ENCODE results near the gene BBS1.
"Not testable (repeated sequence)": the region's sequence is repeated elsewhere in the genome, so short reads cannot be mapped to it uniquely, and the experiment has no call there.

Gene BBS1

DNA sequence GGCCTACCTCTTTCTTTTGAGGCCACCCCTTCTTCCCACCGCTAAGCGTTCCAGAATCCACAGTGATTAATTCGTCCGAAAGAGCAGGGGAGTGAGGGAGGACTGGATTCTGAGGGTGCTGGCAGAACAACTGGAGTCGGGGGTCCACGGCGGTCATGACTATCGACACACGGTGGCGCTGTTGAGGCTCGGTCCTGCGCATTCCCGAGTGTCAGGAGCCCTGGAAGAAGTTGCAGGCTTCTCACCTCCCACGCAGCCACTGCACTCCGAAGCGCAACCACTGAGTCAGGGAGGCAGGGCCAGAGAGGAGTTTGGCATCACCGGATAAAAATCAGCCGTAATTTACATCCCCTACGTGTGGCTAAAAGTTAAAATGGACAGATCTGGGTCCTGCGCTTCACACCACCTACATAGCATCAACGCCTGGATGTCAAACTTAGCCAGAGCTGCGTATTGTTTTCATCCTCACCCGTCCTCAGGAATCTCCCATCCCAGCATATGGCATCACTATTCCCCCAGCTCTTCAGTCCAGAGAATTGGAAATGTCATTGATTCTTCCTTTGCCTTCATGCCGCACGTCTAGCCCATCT lies 68.7 kb downstream of the BBS1 start:
- peak; percentile 63 for DNase-seq (ENCODE audit: low spot score)

DNA sequence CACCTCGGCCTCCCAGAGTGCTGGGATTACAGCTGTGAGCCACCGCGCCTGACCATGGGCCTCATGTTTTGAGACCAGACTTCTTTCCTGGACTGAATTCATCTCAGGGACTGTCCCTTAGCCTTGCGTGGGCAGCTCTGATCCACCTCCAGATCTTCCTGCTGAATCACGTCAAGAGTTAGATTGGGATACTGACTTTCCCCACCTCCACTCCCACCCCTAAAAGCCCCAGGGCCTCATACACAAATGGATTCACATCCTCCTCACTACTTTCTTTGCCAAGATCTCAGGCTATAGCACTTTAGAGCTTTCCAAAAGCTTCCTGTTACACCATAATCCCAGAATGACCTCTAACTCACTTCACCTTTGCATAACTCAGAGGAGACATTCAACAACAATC lies 70.4 kb downstream of the BBS1 start:
- no peak for DNase-seq (ENCODE audit: low spot score)

DNA sequence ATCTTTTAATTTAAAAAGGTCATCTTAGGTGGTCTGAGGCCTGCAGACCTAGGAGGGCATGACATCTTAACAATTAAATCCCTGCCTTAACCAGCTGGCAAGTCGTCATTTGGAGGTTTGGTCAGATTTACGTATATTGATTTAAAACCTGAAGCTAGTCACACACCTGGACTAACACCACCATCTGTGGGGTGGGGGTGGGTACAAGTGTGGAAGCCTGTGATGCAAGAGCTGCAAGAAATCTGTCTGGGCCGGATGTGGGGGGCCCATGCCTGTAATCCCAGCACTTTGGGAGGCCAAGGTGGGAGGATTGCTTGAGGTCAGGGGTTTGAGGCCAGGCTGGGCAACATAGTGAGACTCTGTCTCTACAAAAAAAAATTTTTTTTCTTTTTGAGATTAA lies 70.8 kb downstream of the BBS1 start:
- no peak for DNase-seq (ENCODE audit: low spot score)

DNA sequence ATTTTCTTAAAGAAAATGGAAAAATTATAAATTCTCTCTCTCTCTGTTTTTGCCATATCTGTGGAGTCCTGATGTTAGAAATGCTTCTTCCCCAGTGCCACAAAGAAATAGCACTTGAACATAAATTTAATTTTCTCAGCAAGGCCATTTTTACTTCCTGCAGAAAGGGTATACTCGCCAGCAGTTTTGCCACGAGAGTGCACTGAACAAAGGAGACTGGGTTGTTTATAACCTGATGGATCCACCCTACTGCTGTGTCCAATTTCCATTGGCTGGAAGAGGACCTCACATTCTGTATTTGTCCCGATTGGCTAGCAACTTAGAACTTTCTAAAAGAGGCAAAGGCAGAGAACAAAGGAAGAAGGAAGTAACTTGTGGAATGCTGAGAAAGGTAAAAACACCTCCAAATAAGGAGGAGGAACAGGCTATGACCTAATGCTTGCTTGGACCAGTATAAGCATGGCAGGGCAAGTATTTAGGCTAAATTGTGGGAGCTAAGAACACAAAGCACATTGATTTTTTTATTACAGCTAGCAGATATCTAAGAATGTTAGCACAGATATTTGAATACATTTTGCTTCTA lies 72.2 kb downstream of the BBS1 start:
- DNase-seq (ENCODE audit: low spot score): not testable (repeated sequence)

Data from NAMALWA (cell line).